GM21390 (cell line): Measurements from ENCODE around the gene PPM1L.

Source experiments
- ATAC-seq: cut with Tn5 transposase; IDR thresholded peaks from one replicate; pipeline ENCODE4 v1.9.1; 2021; ENCODE audit not compliant: unreplicated experiment

PPM1L gene

GRCh38 chr3:161026612-161027510, 270.8 kb downstream of the PPM1L start:
- ATAC-seq, result no peak

- no peak for ATAC-seq
These were observed 272.6 kb downstream of the PPM1L start for GRCh38 chr3:161028555-161029153.

GRCh38 chr3:161031134-161031533, 275.1 kb downstream of the PPM1L start:
- ATAC-seq, result no peak

- peak; percentile 87 for ATAC-seq
These were observed 279.0 kb downstream of the PPM1L start for GRCh38 chr3:161034913-161035550.

- ATAC-seq, result no peak
These were observed 279.7 kb downstream of the PPM1L start for GRCh38 chr3:161035711-161036110.

- no peak for ATAC-seq
These were observed 282.7 kb downstream of the PPM1L start for GRCh38 chr3:161038725-161039124.

- ATAC-seq, result peak; percentile 52
These were observed 286.0 kb downstream of the PPM1L start for GRCh38 chr3:161042023-161042501.

GRCh38 chr3:161043336-161044035, 287.5 kb downstream of the PPM1L start:
- peak; percentile 87 for ATAC-seq

- no peak for ATAC-seq
These were observed 293.7 kb downstream of the PPM1L start for GRCh38 chr3:161049683-161050248.

GRCh38 chr3:161050935-161051334, 294.9 kb downstream of the PPM1L start:
- ATAC-seq, result no peak

- ATAC-seq, result no peak
These were observed 295.8 kb downstream of the PPM1L start for GRCh38 chr3:161051856-161052255.

GRCh38 chr3:161054860-161055604, 299.0 kb downstream of the PPM1L start:
- ATAC-seq, result no peak

GRCh38 chr3:161064413-161064812, 308.4 kb downstream of the PPM1L start:
- no peak for ATAC-seq

- no peak for ATAC-seq
These were observed 310.9 kb downstream of the PPM1L start for GRCh38 chr3:161066930-161067329.

GRCh38 chr3:161067335-161067734, 311.3 kb downstream of the PPM1L start:
- ATAC-seq, result peak; percentile 24

- ATAC-seq, result peak; percentile 96
These were observed 313.6 kb downstream of the PPM1L start for GRCh38 chr3:161069511-161070251.

- no peak for ATAC-seq
These were observed 314.4 kb downstream of the PPM1L start for GRCh38 chr3:161070252-161070930.

- ATAC-seq, result no peak
These were observed 315.1 kb downstream of the PPM1L start for GRCh38 chr3:161070980-161071663.
